Amygdala (tissue), 56 donors: ENCODE measurements around the gene CAPS.

Experiments used
- DNase-seq, 56 donors: peaks; one replicate each; lab custom pipeline; 2025; lab: John Stamatoyannopoulos, UW

The CAPS gene

GRCh38 chr19:5891938-5892771 lies 21.9 kb upstream of the CAPS start:
- peak in 17 of 56 donors; percentile 2 to 58 (median 20) for DNase-seq

- peak in 1 of 56 donors; percentile 3 for DNase-seq
These were observed 21.2 kb upstream of the CAPS start for GRCh38 chr19:5892772-5893275.

GRCh38 chr19:5893296-5893903 lies 20.7 kb upstream of the CAPS start:
- DNase-seq = no peak

GRCh38 chr19:5893907-5894703 lies 19.9 kb upstream of the CAPS start:
- no peak for DNase-seq

GRCh38 chr19:5894704-5895349 lies 19.2 kb upstream of the CAPS start:
- no peak for DNase-seq

GRCh38 chr19:5895409-5895808 lies 18.6 kb upstream of the CAPS start:
- no peak for DNase-seq

GRCh38 chr19:5895890-5896289 lies 18.2 kb upstream of the CAPS start:
- no peak for DNase-seq

GRCh38 chr19:5896365-5897076 lies 17.5 kb upstream of the CAPS start:
- no peak for DNase-seq

- DNase-seq = no peak
These were observed 16.7 kb upstream of the CAPS start for GRCh38 chr19:5897189-5897969.

- no peak for DNase-seq
These were observed 14.1 kb upstream of the CAPS start for GRCh38 chr19:5899728-5900526.

- no peak for DNase-seq
These were observed 13.1 kb upstream of the CAPS start for GRCh38 chr19:5900976-5901375.

GRCh38 chr19:5903056-5903623 lies 10.9 kb upstream of the CAPS start:
- DNase-seq = peak in 3 of 56 donors; percentile 28 to 62 (median 52)

GRCh38 chr19:5903624-5904351 lies 10.3 kb upstream of the CAPS start, which contains the start of gene NDUFA11:
NDUFA11 (minus strand) TSS chr19:5903790; CDS start chr19:5903708, 82 bp downstream.
- peak in 55 of 56 donors; percentile 63 to 100 (median 99) for DNase-seq

- peak; percentile 96 to 100 (median 99) for DNase-seq
These were observed 9.5 kb upstream of the CAPS start, which contains the start of gene VMAC for GRCh38 chr19:5904352-5905113. VMAC (plus strand) TSS chr19:5904872; CDS start chr19:5904891, 19 bp downstream.

- no peak for DNase-seq
These were observed 8.8 kb upstream of the CAPS start for GRCh38 chr19:5905114-5905778.

- DNase-seq = no peak
These were observed 6.8 kb upstream of the CAPS start for GRCh38 chr19:5907241-5907640.
